Endothelial cell of umbilical vein (primary cell): ENCODE measurements around the gene NUDT22. TPM values are rescaled to one million over a fixed set of nuclear protein-coding genes. Genes with fewer than 3 reads are reported as not detected.

Experiments
- BruUV-seq: library from RNA; stranded (reverse); fragments of 400-500 nt; replicated peaks from 2 replicates; lab custom pipeline; 2021; lab: Mats Ljungman, UMichigan
- CTCF ChIA-PET: fragments of 300-600, 350-600 bp; sonication (Branson Sonifier 250); formaldehyde crosslinking; loops from one replicate; lab custom pipeline; 2021; ENCODE audit warnings: antibody characterized with exemption, inconsistent platforms; lab: Charles Lee
- POLR2A ChIA-PET: fragments of 300-600, 350-600 bp; sonication (Branson Sonifier 250); formaldehyde crosslinking; loops from one replicate; lab custom pipeline; 2021; ENCODE audit warnings: antibody characterized with exemption, inconsistent platforms; lab: Charles Lee
- DNase-seq: peaks from one replicate; pipeline ENCODE4 v3.0.0-alpha.2; 2011; ENCODE audit warnings: low read depth, low spot score
- FAIRE-seq: peaks from 2 replicates; lab custom pipeline; 2011; peaks lifted over from hg19 to GRCh38; lab: Jason Lieb, UNC
- H2AFZ ChIP-seq: 2 replicates; pipeline ENCODE4 v1.6.0; 2012; ENCODE audit warnings: low read depth, low read length, control low read depth, inconsistent platforms
- H3K27ac ChIP-seq: 2 replicates; pipeline ENCODE4 v1.5.1; 2011; ENCODE audit warnings: low read depth, mild to moderate bottlenecking, control low read depth, low read length, moderate library complexity; ENCODE audit not compliant: insufficient read depth
- H3K27me3 ChIP-seq, 2 experiments: 2 replicates each; pipeline versions ENCODE4 v1.6.0 to v1.6.1; 2011; ENCODE audit warnings: low read length in 2 of 2, mixed read lengths in 1 of 2; ENCODE audit not compliant: control insufficient read depth in 2 of 2, insufficient read depth in 2 of 2
- H3K36me3 ChIP-seq, 2 experiments: 2 replicates in 1 of 2; 3 replicates in 1 of 2; pipeline ENCODE4 v1.5.1; 2011; ENCODE audit warnings: low read length in 2 of 2, mild to moderate bottlenecking in 1 of 2, moderate library complexity in 1 of 2; ENCODE audit not compliant: control insufficient read depth in 2 of 2, insufficient read depth in 2 of 2; ENCODE audit errors: extremely low read depth in 1 of 2
- H3K4me1 ChIP-seq: 3 replicates; pipeline ENCODE4 v1.5.1; 2011; ENCODE audit warnings: mild to moderate bottlenecking, low read length; ENCODE audit not compliant: control insufficient read depth, insufficient read depth; ENCODE audit errors: extremely low read depth
- H3K4me2 ChIP-seq: 2 replicates; pipeline ENCODE4 v1.6.1; 2011; ENCODE audit warnings: low read length, control low read depth, mixed read lengths; ENCODE audit not compliant: insufficient read depth
- H3K4me3 ChIP-seq, 3 experiments: fragments of 200-600 bp in 1 of 3; sonication (generic), shearing (Covaris generic) in 1 of 3; replicated peaks in 1 of 3; 2 replicates each; pipeline ENCODE4 v1.5.1; 2011 to 2016; ENCODE audit warnings: control low read depth in 3 of 3, low read length in 3 of 3, mild to moderate bottlenecking in 2 of 3, inconsistent platforms in 1 of 3, low read depth in 1 of 3, moderate library complexity in 1 of 3; ENCODE audit not compliant: insufficient read depth in 1 of 3
- H3K79me2 ChIP-seq: 2 replicates; pipeline ENCODE4 v1.6.0; 2012; ENCODE audit warnings: low read length, inconsistent platforms; ENCODE audit not compliant: control insufficient read depth, insufficient read depth
- H3K9ac ChIP-seq: replicated peaks from 2 replicates; pipeline ENCODE3; 2011; ENCODE audit warnings: low read length, control low read depth; ENCODE audit not compliant: insufficient read depth; ENCODE audit errors: extremely low read depth
- H3K9me1 ChIP-seq: replicated peaks from 3 replicates; pipeline ENCODE4 v1.6.0; 2011; ENCODE audit warnings: mild to moderate bottlenecking, low read length; ENCODE audit not compliant: control insufficient read depth, insufficient read depth; ENCODE audit errors: extremely low read depth
- H3K9me3 ChIP-seq: replicated peaks from 2 replicates; pipeline ENCODE4 v1.5.1; 2012; ENCODE audit warnings: low read length, inconsistent platforms; ENCODE audit not compliant: control insufficient read depth, insufficient read depth
- H4K20me1 ChIP-seq: replicated peaks from 2 replicates; pipeline ENCODE3; 2011; ENCODE audit warnings: mild to moderate bottlenecking, low read length; ENCODE audit not compliant: control insufficient read depth, insufficient read depth; ENCODE audit errors: extremely low read depth
- CTCF ChIP-seq, 2 donors: IDR thresholded peaks; 1 replicate in 1 of 2; 2 replicates in 1 of 2; pipeline ENCODE4 v1.5.1; 2011; ENCODE audit warnings: low read length in 2 of 2, mild to moderate bottlenecking in 2 of 2, moderate library complexity in 2 of 2, control low read depth in 1 of 2, inconsistent platforms in 1 of 2, low read depth in 1 of 2; ENCODE audit not compliant: insufficient read depth in 1 of 2; ENCODE audit errors: extremely low read depth in 1 of 2
- EZH2 ChIP-seq: IDR thresholded peaks from 2 replicates; pipeline ENCODE4 v1.6.1; 2012; ENCODE audit warnings: borderline replicate concordance, low read depth, mild to moderate bottlenecking, moderate library complexity, low read length, inconsistent platforms; ENCODE audit not compliant: severe bottlenecking
- FOS ChIP-seq: IDR thresholded peaks from 2 replicates; pipeline ENCODE4 v1.6.1; 2011; ENCODE audit warnings: mild to moderate bottlenecking, low read length, moderate library complexity, borderline replicate concordance; ENCODE audit not compliant: insufficient read depth
- GATA2 ChIP-seq: IDR thresholded peaks from 2 replicates; pipeline ENCODE4 v1.7.0; 2011; ENCODE audit warnings: low read depth, mild to moderate bottlenecking, moderate library complexity, mixed read lengths, low read length; ENCODE audit not compliant: insufficient read length, insufficient read depth
- JUN ChIP-seq: IDR thresholded peaks from 2 replicates; pipeline ENCODE4 v1.6.1; 2011; ENCODE audit warnings: borderline replicate concordance, low read depth; ENCODE audit not compliant: insufficient read length, insufficient read depth
- MAX ChIP-seq: IDR thresholded peaks from 2 replicates; pipeline ENCODE4 v1.6.1; 2011; ENCODE audit not compliant: insufficient read depth, insufficient read length
- MYC ChIP-seq: IDR thresholded peaks from one replicate; pipeline ENCODE4 v1.6.1; 2011; ENCODE audit warnings: mild to moderate bottlenecking, low read depth, low read length
- POLR2A ChIP-seq: IDR thresholded peaks from 2 replicates; pipeline ENCODE4 v1.6.1; 2012; ENCODE audit warnings: low read depth, mild to moderate bottlenecking, control low read depth, low read length
- POLR2AphosphoS5 ChIP-seq: IDR thresholded peaks from 2 replicates; pipeline ENCODE4 v1.6.1; 2012; ENCODE audit warnings: low read depth, mild to moderate bottlenecking, control low read depth, low read length, moderate library complexity; ENCODE audit not compliant: insufficient read depth
- dilution Hi-C: fragments of 300-500 bp; cut with MboI; formaldehyde crosslinking; loops from one replicate; pipeline ENCODE4 v1.15.0; 2019; ENCODE audit warnings: low sequenced_read_pairs; ENCODE audit not compliant: extremely low pct_ligation_motif_present
- intact Hi-C: fragments of 100-400 bp; cut with micrococcal nuclease; formaldehyde crosslinking; loops from one replicate; pipeline ENCODE4 v1.10.0; 2022
- polyA plus RNA-seq, 4 experiments: library from polyadenylated mRNA; depleted of rRNA in 3 of 4; stranded (reverse) in 3 of 4; unstranded in 1 of 4; fragments of >200 nt; gene quantifications; 2 replicates each; pipeline versions ENCODE4 v1.2.1 to v1.2.3, GENCODE V29; 2011 to 2012; ENCODE audit warnings: missing spikeins in 1 of 4
- total RNA-seq: library from RNA; stranded (reverse); gene quantifications from 2 replicates; pipeline ENCODE4 v1.2.3, GENCODE V29; 2021

The NUDT22 gene
- total and polyA plus RNA-seq, 2 donors (not counting 3 experiments of a cell fraction or from before 2014, with no cell fraction given), result 37.8 to 54.8 TPM

DNA sequence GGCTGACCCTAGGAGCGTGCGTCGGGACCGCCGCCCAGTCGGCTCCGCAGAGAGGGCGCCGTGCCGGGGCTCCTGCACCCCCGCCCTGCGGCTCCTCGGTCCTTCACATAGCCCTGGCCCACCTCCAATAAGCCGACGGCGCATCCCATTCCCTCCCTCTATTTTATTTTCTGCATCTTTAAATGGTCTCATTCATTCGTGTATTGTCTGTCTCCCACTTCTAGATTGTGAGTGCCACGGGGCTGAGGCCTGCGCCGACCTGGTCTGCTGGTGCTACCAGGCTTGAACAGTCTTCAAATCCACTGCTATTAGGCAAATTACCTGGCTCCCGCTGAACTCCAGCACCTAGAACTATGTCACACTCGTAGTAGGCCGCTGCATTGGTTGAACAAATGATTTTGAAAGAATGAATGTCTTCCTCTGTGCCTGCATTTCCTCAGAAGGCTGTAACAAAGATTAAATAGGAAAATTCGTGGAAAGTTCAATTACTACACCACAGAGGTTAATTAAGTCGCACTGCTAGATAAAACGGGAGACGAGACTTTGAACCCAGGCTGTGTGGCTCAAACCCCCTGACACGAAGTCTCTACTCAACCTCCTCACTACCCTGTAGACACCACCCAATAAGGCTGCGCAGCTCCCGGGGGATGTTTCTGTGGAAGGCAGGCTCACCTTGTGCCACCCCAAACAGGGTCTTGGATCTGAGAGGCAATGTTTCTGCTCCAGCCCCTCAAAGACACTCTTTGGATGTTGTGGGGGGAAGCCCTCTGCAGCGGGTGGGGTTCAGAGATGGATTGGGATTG is 21.9 kb downstream of the NUDT22 start:
- intact Hi-C loops (loop anchor here (1.0 to 2.0 kb wide), 2 partner anchors 21 to 37 kb away; partner anchors contain the start of genes BAD and GPR137), dilution Hi-C loops (no loop called here)
- BruUV-seq, result no TSS peak
- TF ChIP-seq MAX (no peak), GATA2 (no peak), EZH2 (no peak), FOS (no peak), POLR2AphosphoS5 (no peak), CTCF (IDR thresholded peaks at IDR 0.05; ENCODE audit: extremely low read depth in 1 of 2, insufficient read depth in 1 of 2, low read depth in 1 of 2, low read length in 2 of 2) (no peak), POLR2A (no peak), MYC (no peak), JUN (no peak)
- H3K4me1 ChIP-seq, result peaks cover 30% of the 10 kb centered on the region
- ChIA-PET POLR2A (no interaction called here), CTCF (interaction anchor here (0.7 to 4.7 kb wide), 6 partner anchors 22 to 84 kb away, joined by 3 to 60 read pairs (median 5); no protein-coding TSS in a partner anchor)
- H3K4me3 ChIP-seq, result peak overlapping the region in 2 of 3 experiments; percentile 17 to 78
- no peak overlapping the region for H3K27ac ChIP-seq
- no peaks in the 10 kb centered on the region for H3K27me3 ChIP-seq
- H3K9me1 ChIP-seq, result no peaks in the 10 kb centered on the region
- peaks cover 0 to 12% of the 10 kb centered on the region in 2 experiments for H3K36me3 ChIP-seq
- no peak for DNase-seq
- FAIRE-seq, result peak; percentile 21
- no peak overlapping the region for H3K9ac ChIP-seq
- no peaks in the 10 kb centered on the region for H3K9me3 ChIP-seq
- H2AFZ ChIP-seq, result peak overlapping the region; percentile 35
- H3K79me2 ChIP-seq, result peaks cover 43% of the 10 kb centered on the region
- H4K20me1 ChIP-seq, result no peaks in the 10 kb centered on the region
- peak overlapping the region; percentile 89 for H3K4me2 ChIP-seq
